ENCODE results near the gene FBXL15.
A peak's percentile ranks its signal among the peaks of the same experiment; 100 is the strongest.

Gene FBXL15

DNA sequence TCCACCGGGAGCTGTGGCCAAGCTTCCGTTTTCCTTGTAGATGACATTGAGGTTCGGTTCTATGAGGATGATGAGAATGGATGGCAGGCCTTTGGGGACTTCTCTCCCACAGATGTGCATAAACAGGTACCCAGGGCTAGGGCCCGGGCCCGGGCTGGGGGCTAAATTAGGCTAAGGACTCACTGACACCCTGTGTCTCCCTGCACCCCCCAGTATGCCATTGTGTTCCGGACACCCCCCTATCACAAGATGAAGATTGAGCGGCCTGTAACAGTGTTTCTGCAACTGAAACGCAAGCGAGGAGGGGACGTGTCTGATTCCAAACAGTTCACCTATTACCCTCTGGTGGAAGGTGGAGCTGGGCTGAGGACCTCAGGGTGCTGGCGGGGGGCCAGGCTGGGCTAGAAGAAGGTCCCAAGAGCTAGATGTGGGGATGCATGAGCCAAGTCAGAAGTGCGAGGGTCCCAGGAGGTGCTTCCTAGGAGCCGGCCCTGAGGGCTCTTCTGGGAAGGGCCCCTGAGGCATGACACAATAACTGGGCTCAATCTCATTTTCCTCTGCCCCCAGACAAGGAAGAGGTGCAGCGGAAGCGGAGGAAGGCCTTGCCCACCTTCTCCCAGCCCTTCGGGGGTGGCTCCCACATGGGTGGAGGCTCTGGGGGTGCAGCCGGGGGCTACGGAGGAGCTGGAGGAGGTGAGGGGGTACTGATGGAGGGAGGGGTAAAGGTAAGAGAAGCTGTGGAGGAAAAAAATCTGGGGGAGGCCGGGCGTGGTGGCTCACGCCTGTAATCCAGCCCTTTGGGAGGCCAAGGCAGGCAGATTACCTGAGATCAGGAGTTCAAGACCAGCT, 22.2 kb upstream of the FBXL15 start:
- no peak for DNase-seq

DNA sequence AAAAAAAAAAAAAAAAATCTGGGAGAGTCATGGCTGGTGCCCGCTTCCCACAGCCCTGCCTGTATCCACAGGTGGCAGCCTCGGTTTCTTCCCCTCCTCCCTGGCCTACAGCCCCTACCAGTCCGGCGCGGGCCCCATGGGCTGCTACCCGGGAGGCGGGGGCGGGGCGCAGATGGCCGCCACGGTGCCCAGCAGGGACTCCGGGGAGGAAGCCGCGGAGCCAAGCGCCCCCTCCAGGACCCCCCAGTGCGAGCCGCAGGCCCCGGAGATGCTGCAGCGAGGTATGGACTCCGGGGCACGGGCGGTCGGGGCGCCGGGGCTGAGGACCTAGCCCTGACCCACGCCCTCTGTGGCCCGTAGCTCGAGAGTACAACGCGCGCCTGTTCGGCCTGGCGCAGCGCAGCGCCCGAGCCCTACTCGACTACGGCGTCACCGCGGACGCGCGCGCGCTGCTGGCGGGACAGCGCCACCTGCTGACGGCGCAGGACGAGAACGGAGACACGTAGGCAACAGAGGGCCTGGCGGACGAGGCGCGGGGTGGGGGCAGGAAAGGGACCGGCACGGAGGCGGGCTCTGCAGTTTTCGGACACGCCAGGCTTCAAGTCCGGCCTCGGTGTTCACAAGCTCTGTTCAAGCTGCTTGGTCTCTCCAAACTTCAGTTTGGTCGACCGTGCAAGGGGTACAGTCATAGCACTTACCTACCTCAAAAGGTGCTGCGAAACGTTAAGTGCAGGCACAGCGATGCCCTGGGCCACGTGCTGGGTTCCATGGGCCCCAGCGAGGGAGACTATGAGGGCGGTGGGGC, 21.2 kb upstream of the FBXL15 start:
- peak; percentile 27 to 37 for DNase-seq

DNA sequence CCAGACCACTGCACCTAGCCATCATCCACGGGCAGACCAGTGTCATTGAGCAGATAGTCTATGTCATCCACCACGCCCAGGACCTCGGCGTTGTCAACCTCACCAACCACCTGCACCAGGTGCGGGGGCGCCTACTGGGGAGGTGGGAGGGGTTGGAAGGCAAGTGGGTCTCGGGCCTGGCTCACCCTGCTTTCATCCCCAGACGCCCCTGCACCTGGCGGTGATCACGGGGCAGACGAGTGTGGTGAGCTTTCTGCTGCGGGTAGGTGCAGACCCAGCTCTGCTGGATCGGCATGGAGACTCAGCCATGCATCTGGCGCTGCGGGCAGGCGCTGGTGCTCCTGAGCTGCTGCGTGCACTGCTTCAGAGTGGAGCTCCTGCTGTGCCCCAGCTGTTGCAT, 20.6 kb upstream of the FBXL15 start:
- peak in 1 of 2 experiments; percentile 22 for DNase-seq

DNA sequence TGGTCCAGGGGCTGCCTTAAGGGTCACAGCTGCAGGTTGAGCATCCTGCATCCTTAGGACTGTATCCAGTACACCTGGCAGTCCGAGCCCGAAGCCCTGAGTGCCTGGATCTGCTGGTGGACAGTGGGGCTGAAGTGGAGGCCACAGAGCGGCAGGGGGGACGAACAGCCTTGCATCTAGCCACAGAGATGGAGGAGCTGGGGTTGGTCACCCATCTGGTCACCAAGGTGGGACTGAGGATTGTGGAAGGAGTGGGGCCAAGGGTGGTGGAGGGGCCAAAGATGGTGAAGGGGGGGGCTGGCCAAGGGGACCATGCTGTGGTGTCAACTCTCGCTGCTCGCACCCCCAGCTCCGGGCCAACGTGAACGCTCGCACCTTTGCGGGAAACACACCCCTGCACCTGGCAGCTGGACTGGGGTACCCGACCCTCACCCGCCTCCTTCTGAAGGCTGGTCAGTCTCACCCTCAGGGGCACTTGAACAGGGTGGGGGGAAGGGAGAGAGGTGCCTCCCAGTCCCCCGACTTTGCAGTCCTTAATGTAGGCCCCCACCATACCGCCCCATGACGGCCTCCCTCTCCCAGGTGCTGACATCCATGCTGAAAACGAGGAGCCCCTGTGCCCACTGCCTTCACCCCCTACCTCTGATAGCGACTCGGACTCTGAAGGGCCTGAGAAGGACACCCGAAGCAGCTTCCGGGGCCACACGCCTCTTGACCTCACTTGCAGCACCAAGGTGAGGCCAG, 19.9 kb upstream of the FBXL15 start:
- DNase-seq: no peak

DNA sequence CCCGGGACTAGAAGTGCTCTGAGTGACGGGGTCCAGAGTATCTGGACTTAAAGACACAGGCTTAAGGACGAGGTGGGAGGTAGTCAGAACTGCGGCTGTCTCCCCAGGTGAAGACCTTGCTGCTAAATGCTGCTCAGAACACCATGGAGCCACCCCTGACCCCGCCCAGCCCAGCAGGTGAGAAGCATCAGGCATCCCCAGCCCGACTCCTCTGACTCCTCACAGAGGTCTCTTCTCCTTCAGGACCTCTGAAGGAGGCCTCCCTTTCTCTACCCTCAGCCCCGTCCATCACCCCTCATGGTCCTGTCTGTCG, 19.3 kb upstream of the FBXL15 start:
- DNase-seq: no peak

DNA sequence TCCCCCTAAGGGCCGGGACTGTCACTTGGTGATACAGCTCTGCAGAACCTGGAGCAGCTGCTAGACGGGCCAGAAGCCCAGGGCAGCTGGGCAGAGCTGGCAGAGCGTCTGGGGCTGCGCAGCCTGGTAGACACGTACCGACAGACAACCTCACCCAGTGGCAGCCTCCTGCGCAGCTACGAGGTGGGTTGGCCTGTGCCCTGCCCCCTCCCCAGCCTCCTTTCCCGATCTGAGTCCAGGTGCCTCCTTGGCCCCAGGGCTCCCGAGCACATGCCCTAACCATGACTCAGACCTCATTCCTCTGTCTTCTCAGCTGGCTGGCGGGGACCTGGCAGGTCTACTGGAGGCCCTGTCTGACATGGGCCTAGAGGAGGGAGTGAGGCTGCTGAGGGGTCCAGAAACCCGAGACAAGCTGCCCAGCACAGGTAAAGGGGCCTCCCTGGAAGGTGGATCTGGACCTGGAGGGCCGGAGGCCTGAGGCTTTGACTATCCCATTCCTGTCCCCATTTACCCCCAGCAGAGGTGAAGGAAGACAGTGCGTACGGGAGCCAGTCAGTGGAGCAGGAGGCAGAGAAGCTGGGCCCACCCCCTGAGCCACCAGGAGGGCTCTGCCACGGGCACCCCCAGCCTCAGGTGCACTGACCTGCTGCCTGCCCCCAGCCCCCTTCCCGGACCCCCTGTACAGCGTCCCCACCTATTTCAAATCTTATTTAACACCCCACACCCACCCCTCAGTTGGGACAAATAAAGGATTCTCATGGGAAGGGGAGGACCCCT, 18.7 kb upstream of the FBXL15 start:
- DNase-seq: no peak

DNA sequence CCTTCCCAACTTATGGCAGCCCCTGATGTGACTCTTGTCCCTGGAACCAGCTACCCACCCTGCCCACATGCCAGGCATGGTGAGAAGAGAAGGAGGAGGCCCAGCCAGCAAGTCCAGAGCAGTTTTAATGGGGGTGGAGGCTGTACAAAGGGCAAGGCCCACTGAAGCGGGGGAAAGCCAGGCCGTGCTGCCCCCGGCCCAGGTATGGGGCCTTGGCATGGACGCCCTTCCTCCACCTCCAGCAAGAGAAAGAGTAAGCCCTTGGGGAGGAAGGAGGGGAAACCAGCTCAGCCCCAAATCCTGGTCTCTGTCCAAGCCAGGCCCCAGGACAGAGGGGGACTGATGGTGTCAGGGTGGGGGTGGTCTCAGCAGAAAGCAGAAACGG, 18.1 kb upstream of the FBXL15 start:
- DNase-seq: no peak

DNA sequence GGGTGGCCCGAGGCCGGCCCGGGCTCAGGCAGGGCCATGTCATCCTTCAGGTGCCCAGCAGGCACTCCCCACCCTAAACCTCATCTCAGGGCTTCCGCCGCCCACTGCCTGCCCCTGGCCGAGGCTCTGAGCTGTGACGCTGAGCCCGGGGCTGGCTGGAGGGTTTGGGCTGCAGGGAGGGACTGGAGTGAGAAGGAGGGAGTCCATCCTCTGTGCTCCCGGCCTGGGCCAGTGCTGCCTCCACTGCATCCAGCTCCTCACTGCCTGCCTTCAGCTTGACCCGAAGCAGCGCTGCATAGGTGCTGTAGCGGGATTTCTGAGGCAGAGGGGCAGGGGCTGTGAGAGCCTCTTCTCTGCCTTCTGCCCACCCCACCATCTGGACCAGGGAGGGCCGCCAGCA, 17.5 kb upstream of the FBXL15 start:
- no peak for DNase-seq

DNA sequence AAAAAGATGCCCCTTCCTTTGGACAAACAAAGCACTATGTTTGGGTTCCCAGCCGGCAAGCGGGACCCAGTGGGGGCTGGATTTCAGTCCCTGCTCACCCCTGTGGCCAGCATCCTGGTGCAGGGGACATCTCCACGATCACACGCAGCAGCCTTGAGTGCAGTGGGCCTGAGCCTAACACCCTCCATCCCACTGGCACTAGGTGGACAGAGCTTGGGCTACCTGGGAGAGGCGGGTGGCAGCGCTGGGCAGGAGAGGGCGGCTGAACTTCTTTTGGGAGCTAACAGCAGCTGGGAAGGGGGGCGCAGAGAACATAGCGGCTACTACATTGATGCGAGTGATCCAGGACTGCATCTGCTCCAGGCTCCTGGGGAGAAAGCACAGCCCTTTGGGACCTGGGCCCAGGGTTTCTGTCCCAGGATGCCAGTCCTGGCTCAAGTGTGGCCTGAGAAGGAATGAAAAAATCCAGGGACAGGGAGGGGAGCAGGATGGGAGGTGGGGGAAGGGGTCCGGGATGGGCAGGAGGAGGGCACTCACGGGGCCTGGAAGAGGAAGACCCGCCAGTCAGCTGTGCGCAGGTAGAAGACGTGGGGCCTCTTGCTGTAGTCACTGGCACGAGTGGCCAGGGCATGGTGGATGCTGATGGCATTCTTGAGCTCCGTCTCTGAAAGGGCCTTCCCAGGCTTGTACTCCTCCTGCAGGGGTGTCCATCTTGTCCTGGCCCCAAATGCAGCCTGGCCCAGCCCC, 16.1 kb upstream of the FBXL15 start:
- no peak for DNase-seq

DNA sequence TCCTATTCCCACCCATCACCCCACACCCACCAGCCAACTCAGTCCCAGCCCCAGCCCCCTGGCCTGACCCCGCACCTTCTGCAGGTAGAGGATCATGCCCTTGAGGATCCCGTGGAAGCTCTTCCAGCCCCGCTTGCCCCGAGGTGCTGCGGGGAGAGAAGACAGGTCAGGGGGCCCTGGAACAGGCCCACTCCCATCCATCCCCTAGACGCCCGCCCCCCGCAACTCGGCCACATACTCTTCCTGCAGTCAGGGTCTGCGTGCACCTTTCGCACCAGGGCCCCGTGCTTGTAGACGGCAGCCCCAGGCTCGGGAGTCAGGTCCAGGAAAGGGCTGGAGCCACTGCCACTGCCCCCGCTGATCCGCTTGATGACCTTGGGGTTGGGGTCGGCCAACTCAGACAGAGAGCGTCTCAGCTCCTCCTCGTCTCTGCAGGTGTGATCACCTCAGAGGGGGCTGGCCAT, 15.5 kb upstream of the FBXL15 start:
- no peak for DNase-seq

DNA sequence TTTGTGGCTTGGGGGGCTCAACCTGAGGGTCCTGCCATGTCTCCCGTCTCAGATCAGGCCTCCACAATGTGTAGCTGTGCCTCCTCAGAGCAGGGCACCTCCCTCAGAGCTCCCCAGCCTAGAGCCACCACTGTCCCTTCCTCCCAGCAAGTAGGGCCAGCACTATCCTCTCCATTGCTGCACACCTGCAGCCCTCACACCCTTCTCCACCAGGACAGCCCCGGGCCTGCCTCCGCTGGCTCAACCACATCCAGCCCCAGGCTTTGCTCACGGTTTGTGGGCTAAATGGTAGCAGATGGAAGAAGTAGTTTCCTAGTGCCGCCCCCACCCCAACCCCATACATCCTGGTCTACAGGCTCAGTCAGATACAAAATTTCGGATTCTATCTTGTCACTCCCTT, 15.0 kb upstream of the FBXL15 start:
- DNase-seq: no peak

DNA sequence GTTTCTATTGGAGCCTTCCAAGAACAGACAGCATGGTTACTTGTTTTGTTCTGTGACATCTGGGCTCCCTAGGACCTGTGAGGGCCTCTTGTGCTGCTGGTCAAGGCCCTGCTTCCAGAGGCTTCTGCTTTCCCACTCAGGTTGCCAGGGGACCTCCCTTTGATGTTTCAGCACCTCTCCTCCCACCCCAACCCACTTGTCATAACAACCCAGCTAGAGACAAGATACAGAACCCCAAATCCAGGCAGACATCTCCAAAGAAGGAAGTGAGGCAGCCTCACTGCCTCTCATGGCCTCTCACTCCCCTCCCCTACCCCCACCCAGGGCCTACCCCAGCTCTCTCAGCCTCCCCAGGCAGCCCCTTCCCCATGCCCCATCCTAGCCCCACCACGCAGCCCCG, 13.8 kb upstream of the FBXL15 start:
- DNase-seq: no peak

DNA sequence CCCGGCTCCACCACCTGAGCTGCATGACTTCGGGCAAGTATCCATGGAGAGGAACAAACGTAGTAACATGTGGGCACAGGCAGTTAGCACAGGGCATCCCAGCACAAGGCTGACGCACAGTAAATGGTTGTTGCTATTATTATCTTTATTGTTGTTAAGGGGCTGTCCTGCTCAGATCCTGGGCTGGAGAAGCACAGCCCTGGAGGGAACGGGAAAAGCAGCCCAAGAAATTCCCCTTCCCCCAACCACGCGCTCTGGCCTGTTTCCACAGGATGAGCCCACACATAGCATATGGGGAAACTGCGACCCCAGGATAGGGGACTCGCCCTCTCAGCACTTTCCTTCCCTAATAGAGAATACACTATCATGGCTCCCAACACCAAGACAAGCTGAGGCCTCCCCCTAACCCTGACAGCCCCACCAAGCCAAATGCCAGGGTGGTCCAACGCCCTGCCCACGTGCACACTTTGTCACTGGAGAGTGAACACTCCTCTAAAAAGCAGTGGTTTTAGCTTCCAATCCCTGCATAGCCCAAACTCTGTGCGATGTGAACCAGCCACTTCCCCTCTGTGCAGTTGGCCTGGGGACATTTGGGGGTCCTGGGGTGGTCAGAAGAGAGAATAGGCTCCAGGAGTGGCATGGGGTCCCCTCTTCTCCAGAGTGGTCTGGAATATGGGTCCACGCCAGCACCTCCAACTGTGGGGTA, 13.1 kb upstream of the FBXL15 start:
- DNase-seq: no peak

DNA sequence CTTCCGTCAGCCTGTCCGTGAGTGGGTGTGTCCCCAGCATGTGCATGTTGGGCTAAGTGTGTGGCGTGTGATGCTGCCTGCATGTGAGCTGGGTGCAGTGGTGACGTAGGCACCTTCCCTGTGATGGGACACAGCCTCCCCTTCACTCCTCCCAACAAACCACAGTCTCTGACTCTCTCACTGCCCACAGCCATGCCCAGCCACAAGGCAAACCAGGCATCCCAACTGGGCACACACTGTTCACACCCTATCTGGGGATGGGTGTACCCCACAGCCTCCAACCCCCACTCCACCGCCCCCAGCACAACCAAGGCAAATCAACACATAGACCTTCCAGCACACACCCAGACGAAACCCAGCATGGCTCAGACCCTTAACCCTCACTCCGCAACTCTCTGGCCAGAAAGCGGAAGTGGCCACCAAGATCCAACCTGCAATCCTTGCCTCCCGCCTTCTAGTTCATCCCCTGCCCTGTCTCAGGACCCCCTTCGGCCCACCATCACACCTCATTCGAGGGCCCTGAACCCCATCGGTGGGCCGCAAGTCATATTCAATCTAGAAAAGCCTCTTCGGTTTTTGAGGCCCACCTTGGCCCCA, 12.4 kb upstream of the FBXL15 start:
- no peak for DNase-seq

DNA sequence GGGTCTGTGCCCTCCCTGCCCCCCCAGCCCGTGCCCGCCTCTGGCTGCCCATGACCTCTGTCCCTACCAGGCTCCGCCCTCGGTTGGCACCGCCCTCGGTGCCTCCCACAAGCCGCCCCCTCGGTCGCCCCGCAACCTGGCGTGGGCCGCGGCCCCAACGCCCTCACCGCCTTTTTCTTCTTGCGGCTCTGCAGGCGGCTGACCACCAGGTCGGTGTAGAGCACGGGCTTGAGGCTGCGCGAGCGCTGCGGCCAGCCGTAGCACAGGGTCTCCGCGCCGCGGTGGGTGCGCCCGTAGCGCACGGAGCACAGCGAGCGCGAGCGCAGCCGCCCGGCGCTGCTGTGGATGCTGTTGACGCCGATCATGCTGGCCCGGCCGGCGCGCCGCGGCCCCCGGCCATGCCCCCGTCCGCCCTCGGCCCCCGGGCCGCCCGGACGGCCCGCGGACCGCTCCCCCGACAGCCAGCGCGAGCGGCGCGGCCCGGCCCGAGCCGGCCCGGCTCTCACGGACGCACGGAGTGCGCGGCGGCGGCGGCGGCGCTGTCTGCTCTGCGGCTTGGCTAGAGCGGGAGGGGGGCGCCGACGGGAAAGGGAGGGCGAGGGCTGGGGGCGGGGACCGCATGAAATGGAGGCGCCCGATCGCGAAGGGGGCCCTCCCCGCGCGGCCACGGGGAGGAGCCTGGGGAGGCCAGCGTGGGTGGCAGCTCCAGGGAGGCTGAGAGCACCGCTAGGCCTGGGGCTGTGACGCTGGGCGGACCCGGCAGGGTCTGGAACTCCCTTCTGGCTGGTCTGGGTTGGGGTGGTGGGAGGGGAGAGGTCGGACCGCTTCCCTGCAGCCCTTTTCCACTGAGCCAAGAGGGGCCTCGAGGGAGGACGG, 11.7 kb upstream of the FBXL15 start:
- DNase-seq: no peak

DNA sequence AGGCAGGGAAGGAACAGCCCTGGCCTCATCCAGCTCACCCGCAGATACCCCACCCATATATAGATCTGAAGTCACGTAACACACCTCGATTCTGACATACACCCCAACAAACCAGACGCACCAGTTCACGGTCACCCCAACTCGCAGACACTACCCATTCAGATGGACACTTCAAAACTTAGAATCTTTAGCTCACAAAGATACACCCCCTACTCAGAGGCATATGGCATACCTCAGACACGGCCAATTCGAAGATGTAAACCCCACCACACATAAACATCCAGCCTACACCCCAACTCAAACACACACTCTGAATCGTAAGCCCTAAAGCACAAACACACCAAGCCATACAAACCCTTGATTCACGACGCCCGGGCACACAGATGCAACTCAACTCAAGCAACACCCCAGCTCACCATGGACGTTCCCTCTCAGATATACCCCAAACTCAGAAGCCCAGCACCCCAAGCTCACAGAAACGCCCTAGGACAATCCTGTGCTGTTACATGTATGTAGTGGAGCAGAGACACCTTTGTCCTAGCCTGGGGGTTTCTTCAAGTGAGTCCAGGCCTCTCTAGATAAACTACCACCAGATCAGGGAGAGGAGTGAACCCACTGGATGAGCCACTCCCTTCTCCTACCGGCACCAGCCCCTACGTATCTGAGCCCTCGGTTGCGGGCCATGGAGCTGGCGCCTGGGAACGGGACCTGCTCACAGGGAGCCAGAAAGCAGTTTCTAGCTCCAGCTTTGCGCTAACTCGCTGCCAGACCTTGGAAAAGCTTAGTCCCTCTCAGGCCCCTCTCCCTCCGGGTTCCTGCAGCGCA, 10.8 kb upstream of the FBXL15 start:
- no peak for DNase-seq

DNA sequence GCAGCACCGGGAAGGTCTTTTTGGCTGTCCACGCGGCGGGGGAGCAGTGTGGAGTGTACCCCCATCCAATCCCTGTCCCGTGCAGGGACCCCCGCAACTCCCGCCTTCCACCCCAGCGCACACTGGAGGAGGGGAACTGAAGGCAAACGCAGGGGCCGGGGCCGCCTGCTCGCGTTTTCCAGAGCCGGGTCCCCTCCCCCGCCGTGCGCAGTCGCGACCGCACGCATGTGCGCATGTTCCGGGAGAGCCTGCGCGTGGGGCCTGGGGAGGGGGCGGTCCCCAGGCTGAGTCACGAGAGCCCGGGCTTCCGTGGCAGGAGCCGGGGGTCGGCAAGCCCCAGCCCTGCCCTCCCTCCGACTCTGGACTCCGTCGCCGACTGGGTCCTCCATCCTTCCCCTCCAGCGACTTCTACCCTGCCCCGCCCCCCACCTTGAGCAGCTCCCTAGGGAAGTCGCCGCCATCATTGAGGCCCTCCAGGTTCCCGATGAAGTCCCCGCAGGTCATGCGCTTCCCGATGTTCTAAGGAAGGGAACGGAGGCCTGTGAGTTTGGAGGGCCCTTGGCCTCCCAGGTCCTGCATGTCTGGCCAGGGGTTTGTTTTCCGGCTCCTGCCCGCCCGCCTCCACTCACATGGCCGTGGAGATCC, 10.1 kb upstream of the FBXL15 start:
- no peak for DNase-seq
